NCI-H748 treated with DMSO at 0.1 percent for 48 hours (cell line): ENCODE results near the gene KCTD16.

ENCODE experiments used
- DNase-seq: peaks from one replicate; lab custom pipeline; 2025; lab: John Stamatoyannopoulos, UW

KCTD16 gene

GRCh38 chr5:144170276-144171024 lies at the start of gene KCTD16, which contains the start of gene YIPF5:
KCTD16 (plus strand) TSS chr5:144170873.
YIPF5 (minus strand) TSS chr5:144170659; CDS start chr5:144169955, 704 bp downstream.
- DNase-seq: peak; percentile 91

DNA sequence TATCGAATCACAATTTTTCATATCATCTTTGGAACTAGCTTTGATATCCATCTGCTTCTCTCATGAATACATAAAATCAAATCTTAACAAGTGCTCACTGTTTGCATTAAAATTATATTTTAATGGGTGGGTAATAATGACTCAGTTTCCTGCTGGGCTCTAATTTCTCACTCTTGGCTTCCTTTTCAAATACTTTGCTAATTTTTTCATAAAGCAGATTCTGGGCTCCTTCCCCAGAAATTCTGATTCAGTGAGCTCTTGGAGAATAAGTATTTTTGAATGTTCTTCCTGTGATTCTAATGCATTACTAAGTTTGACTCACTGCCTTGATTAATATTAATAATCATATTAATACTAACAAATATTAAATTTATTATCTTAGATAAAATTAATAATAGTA lies 49.1 kb upstream of the KCTD16 start:
- no peak for DNase-seq

DNA sequence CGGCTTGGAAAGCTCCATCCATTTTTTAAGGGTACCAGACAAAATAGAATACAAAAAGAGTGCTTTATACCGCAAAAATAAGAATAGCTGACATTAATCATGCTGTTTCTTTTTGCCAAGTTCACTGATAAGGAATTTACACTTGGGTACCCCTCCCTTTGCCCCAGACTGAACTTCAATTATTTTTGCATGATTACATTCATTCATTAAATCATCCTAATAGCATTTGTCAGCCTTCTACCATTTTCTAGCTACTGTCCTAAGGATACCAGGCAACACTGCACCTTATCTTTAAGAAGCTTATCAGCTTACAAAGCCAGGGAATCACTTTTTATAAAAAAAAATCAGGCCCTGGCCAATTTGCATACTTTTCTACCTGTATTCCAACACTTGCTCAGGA lies 48.6 kb upstream of the KCTD16 start:
- no peak for DNase-seq

- no peak for DNase-seq
Measured at GRCh38 chr5:144122641-144123040, 48.0 kb upstream of the KCTD16 start.

DNA sequence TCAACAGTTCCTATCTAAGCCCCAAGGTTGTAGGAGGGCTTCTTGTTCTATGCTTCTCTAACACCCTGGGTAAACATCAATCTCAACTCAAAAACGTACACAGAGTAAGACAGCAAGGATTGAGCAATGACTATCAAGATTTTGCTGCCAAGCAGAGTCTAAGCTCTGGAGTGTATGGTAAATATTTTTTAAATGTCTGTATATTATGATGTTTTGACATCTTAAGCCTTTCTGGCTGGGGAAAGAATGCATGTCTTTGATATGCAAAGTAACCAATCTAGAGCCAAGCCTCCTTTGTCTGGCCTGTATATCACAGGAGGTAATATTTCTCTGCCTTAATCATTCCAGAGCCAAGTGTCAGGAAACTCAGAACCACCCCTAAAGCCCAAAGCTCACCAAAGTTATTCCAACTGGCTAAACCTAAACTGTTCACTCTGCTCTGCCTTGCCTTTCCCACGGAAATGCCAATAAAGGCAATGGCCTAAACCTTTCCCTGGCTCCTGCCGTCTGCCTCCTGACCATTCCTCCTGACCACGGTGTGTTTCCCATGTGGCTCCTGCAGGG lies 45.4 kb upstream of the KCTD16 start:
- DNase-seq: no peak

DNA sequence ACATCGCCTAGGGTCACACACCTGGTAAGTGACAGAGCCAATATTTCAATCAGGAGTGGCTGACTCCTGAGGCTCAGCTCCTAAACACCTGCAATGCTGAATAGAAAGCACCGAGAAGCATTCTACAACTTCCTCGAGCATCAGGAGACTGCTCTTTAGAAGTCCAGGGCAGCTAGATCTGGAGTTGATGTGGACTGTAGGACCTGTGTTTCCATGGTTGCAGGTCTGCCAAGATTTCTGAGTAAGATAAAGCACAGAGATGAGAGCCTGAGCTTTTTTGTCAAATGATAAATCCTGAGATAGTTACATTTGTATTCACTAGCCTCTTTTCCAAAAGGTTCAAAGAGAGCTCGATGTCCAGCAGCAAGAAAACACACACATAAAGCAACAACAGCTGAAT lies 44.0 kb upstream of the KCTD16 start:
- DNase-seq: no peak

DNA sequence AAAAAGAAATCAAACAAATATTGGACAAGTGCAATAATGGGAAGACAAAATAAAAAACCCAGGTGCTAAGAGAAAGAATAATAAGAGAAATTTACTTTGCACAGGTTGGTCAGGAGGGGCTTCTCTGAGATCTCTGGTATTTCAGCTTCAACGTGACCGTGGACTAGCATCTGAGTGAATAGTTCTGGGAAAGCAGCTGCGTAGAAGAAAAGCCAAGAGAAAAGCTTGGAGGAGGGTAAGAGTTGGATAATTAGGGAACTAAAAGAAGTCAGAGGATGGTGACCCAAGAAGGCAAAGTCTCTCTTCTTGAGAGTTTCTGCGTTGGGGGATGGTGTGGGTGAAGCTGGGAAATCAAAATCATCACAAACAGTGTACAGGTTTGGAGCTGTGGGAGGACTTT lies 41.8 kb upstream of the KCTD16 start:
- DNase-seq: no peak

DNA sequence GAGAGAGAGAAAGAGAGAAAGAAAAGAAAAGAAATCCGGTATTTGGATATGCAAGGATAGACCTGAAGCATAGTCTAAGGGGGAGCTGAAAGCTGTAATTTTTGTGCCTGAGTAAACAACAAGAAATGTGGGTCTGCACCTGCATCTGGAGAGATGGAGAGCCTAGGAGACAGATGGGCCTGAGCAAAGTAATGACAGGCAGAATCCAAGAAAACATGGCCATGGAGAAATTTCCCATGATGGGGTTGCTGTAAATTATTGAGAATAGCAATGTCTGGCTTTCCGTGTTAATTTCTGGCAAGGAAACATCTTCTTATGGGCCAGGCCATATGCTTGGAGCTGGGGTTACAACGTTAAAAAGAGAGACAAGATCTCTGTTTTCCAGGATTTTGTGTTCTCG lies 40.4 kb upstream of the KCTD16 start:
- DNase-seq: no peak

DNA sequence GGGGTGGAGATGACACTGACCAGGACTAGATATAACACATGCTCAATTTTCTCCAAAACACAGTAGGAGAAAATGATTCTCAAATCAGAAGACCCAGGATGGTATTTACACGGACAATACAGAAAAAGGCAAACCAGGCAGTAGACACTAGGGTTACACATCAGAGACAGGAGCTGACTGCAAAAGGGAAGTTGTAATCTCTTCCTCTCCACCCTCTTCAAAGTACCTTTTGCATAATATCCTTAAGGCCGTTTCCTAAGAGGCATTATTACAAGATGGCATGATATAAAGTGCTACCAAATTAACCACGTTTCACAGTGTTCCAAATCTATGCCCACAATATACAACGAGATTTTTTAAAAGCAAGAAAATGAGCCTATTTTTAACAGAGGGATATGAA lies 39.4 kb upstream of the KCTD16 start:
- no peak for DNase-seq

- no peak for DNase-seq
Measured at GRCh38 chr5:144133050-144133633, 37.5 kb upstream of the KCTD16 start.

- no peak for DNase-seq
Measured at GRCh38 chr5:144134194-144134826, 36.4 kb upstream of the KCTD16 start.

DNA sequence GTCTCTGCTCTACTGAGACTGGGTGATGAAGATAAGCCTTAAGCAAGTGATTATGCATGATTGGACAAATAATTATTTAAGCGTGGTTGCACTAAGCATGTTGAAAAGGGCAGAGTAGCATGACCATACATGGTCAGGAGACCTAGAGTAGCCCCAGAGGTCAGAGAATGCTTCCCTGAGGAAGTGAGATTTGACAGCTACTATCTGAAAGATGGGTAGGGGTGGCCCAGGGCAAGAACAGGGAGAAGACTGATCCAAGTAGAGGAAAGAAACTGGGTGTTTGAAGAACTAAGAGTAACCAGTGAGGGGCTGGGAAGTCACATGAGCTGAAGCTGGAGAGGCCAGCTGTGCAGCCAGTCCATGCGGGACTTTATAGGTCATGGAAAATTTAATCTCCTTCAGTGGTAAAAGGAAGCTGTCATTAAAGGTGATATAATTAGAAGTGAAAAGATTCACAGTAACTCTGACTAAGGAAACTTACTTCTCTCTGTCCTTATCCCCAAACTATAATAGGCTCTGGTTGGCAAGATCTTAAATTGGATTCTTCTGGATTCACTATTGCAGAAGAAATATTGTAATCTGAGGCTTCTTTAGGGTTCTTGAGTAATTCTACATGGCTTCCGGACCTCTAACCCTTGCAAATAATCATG lies 35.4 kb upstream of the KCTD16 start:
- DNase-seq: no peak

- DNase-seq: no peak
Measured at GRCh38 chr5:144139586-144139985, 31.1 kb upstream of the KCTD16 start.

GRCh38 chr5:144141585-144141984 lies 29.1 kb upstream of the KCTD16 start:
- DNase-seq: no peak

GRCh38 chr5:144142139-144142823 lies 28.4 kb upstream of the KCTD16 start:
- peak; percentile 21 for DNase-seq

DNA sequence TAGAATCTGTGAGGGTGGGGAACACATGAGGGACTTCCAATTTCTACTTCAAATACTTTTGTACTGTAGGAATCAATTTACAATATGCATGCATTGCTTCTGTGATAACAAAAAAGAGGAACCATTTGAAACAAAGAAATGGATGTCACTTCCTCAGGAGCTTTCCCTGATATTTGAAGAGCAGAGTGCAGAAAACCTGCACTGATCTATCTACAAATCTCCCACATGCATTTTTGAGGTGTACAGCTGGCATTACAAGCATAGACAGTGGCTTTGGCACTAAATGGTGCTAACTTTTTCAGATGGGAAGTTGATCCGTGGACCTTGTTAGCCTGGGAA lies 27.9 kb upstream of the KCTD16 start:
- DNase-seq: no peak

DNA sequence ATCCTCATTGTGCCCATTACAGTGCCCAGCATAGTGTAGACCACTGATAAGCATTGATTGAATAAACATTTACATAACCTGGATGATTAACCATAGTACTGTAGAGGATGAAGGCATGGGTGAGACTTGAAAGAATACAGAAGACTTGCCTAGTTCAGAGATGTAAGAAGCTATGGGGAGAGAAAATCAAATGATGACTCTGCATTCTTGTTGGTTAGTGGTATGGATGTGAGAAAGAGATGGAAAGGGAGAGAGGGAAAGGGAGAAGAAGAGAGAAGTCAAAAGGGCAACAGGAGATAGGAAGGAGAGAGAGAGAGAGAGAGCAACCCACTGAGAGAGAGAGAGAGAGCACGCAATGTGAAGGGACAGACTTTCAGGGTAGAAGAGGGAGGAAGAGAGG lies 27.0 kb upstream of the KCTD16 start:
- DNase-seq: no peak

DNA sequence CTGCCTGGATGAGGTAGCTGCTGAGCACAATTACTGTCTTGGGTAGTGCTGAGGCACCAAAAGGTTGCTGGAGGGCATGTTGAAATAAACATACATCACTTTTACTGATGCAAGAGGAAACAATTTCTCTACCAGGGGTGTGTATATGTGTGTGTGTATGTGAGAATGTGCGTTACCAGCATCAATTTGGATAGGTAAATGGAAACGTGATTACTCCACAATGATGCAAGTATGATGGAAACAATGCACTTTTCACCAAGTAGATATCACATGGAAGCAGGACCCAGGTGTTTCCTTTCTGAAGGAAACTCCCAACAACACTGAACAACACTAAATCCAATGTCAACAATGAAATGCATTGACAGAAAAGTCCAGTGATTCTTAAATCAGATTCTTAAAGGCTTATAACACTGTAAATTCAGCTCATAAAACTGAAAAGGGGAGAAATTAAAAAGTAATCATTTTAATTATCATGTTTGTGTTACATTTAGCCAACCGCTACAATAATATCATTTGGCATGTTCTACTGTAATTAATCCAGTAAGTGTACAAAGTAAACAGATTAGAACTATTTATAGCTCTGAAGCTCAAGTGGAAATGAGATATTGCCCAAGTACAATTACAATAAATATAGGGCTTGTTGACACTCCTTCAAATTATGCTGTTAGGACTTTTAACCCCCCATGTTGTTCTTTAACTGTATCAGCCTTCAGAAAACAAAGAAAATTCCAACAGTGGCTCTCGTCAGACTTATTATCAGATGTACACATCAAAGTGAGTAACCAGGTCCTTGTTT lies 25.5 kb upstream of the KCTD16 start:
- peak; percentile 83 for DNase-seq

DNA sequence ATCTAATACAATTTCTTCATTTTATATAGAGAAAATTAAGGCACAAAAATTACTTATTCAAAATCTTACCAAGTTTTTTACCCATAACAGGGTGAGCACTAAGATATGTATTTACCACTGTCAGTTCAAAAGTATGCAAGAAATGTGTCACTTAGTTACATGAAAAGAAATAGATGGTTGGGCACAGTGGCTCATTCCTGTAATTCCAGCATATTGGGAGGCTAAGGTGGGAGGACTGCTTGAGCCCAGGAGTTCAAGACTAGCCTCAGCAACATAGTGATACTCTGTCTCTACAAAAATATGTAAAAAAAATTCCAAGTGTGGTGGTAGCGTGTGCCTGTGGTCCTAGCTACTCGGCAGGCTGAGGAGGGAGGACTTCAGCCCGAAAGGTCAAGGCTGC lies 19.6 kb upstream of the KCTD16 start:
- no peak for DNase-seq

GRCh38 chr5:144156767-144157171 lies 13.9 kb upstream of the KCTD16 start:
- DNase-seq: no peak

DNA sequence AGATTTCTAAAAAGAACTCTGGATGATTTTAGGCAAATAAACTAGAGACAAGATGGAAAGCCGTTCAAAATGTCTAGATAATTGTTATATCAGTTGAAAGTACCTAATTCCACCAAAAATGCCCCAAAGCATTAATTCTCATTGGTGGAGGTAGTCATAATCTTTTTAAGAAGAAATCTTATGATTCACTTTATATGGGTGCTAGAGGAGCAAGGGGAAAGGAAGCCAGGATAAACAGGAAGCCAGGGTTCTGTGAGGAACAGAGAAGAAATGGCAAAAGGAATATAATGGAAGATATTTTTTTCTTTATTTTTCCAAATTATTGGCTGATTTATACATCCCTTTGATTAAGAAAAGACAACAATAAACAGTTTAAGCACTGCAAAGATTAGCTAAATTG lies 8.0 kb upstream of the KCTD16 start:
- no peak for DNase-seq
